DMS114 treated with DMSO at 0.1 percent for 48 hours (cell line): Measurements from ENCODE around the gene PCP4L1.

Source experiments
- DNase-seq: peaks from one replicate; lab custom pipeline; 2025; ENCODE audit not compliant: unreplicated experiment; lab: John Stamatoyannopoulos, UW

The PCP4L1 gene

GRCh38 chr1:161266836-161267235 lies 8.3 kb downstream of the PCP4L1 start:
- no peak for DNase-seq

- DNase-seq = no peak
Measured at GRCh38 chr1:161267321-161267720, 8.8 kb downstream of the PCP4L1 start.

DNA sequence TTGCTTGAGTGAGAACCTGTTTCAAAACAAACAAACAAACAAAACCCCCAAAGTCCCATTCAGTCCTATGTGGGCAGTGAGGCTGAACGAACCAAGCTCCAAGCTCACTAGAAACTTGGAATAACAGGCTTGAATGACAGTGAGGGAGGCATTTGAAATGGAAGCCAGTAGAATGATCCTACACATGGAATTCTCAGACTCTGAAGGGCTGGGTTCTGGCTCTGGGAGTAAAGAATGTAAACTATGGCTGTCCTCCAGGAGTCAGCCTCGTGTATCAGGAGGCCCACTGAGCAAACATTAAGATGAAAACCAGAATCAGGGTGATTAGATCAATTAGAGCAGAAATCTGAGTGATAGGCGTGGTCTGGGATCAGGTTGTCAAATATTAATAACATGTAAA lies 14.9 kb downstream of the PCP4L1 start:
- DNase-seq = no peak

DNA sequence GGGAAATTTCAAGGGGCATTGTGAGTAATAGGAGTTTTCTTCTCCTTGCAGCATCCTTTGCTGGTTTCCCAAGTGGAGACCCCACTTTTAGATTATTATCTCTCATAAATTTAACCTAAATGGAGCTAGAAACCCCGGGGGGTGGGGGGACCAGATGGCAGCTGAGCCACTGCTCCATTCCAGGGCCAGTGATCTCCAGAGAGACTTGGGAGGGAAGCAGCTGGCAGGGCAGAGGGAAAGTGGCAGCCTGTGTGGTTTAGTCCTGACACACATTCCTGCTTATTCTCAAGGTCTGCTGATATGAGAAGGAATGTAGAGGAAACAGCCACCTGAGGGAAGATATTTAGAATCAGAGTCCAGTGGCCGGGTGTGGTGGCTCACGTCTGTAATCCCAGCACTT lies 16.3 kb downstream of the PCP4L1 start:
- DNase-seq = no peak

- DNase-seq = no peak
Measured at GRCh38 chr1:161282991-161283390, 24.4 kb downstream of the PCP4L1 start.

DNA sequence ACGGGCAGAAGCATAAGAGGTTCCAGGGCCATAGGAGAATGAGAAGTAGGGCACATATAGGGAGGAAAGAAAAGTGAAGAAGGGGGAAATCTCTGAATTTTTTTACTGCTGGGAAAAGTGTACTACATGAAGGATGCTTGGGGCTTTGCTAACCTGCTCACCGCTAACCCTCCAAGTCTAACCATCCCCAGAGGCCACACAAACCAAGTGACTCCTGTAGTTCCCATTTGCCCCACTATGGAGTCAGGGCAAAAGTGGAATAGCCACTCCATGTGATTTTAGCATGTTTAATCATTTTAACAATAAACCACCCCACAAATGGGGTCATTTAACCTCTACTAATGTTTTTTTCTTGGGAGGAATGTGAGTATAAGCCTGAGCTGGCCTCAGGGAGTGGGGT lies 26.6 kb downstream of the PCP4L1 start:
- DNase-seq = no peak

GRCh38 chr1:161285521-161285920 lies 27.0 kb downstream of the PCP4L1 start:
- no peak for DNase-seq

DNA sequence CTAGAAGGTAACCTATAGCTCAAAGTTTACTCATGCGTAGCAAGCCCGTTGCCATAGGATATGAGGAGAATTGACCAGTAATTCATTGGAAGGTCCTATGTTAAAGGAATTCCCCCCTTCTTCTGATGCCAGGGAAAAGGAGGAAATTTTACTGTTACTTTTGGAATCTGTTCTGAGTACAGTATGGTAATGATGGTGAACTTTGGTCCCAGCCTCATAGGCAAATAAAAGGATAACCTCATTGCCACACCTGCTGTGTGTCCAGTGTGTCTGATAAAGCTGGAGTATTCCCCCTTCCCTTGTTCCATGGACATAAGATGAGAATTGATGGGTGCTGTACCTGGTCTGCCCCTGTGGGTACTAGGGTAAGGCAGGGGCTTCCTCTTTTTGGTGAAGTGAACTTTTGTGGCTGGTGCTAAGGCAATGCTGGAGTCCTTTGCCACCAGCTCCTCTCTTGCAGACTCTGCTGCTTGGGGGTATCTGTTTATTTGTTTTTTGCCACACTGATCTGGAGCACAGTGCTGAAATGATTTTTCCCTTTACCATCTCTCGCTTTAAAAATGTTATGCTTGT lies 29.0 kb downstream of the PCP4L1 start:
- DNase-seq = no peak

DNA sequence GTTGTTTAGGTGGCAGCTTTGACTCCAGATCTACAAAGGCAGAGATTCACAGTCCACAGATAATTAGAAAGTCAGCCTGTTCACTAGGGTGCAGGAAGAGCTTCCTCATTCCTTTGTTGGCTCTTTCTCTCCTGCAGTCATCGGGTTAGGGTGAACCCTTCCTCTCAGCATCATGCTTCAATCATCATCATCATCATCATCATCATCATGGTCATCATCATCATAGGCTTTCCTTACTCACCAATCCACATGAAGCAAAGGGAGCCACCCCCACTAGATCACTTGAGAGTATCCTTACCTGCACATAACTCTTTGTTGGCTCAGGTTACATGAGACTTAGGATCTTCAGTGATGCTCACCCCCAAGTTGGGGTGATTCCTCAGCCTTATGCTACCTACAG lies 32.2 kb downstream of the PCP4L1 start:
- DNase-seq = no peak

DNA sequence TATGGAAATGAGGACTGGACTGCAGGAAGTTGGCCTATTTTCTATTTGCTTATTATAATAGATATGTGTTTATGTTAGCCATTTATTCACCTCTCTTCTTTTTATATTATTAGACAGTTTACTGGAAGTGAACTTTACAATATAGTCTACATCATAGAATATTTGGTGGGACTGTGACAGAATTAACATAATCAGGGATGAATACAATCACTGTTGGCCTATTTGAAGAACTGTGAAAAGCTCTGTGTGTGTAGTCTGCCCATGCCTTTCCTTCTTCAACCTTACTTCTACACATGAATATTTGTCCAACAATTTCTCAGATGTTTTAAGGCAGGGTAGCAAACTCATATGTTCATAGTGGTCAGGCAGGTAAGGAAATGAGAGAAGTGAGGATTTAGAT lies 38.9 kb downstream of the PCP4L1 start:
- no peak for DNase-seq

GRCh38 chr1:161298116-161298515 lies 39.6 kb downstream of the PCP4L1 start:
- no peak for DNase-seq

- DNase-seq = no peak
Measured at GRCh38 chr1:161299347-161299746, 40.8 kb downstream of the PCP4L1 start.

DNA sequence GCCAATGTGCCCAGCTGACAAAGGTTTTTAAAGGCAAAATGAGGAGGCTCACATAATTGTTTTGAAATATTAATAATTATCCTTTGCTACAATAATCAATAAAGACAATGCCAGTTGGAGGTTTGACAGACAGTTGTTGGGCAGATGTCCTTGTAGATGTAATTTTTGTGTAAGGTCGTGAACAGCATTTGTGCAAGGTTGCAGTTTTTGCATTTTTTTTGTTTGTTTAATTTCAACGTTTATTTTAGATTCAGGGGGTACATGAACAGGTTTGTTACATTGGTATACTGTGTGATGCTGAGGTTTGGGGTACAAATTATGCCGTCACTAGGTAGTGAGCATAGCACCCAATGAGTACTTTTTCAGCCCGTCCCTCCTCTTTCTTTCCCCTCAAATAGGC lies 41.9 kb downstream of the PCP4L1 start:
- DNase-seq = no peak

- DNase-seq = no peak
Measured at GRCh38 chr1:161304927-161305866, 46.7 kb downstream of the PCP4L1 start.

GRCh38 chr1:161305867-161306519 lies 47.4 kb downstream of the PCP4L1 start:
- no peak for DNase-seq

DNA sequence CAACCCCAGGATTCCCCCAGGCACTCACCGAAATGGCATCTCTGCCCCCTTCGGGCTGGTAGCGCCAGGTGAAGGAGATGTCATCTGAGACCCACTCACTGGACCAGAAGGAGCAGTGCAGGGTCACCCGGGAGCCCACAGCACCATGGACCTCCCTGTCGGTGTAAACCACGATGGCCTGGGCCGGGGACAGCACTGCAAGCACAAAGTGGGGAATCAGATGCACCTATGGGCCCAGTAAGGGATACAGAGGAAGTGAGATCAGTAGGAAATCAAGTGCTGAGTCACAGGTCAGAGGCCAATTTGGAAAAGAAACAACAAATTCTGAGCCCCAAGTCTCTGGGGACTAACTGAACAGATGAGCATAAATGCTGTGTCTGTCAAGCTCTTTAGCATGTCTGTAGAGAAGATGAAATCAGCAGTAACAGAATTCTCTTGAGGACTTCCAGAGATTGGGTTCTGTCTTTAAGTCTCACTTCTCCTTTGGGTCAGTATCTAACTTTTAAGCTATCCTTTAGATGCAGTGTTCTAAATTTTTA lies 48.8 kb downstream of the PCP4L1 start:
- no peak for DNase-seq

GRCh38 chr1:161307892-161308638 lies 49.5 kb downstream of the PCP4L1 start:
- DNase-seq = no peak

- DNase-seq = no peak
Measured at GRCh38 chr1:161309868-161310267, 51.3 kb downstream of the PCP4L1 start, which contains the start of gene MPZ. TSS of gene MPZ (minus strand) at chr1:161309968. CDS start at chr1:161309905, 63 bp downstream.

- DNase-seq = no peak
Measured at GRCh38 chr1:161311595-161312181, 53.1 kb downstream of the PCP4L1 start.

GRCh38 chr1:161313554-161314200 lies 55.1 kb downstream of the PCP4L1 start:
- DNase-seq = no peak
